A204.1 (cell line): ENCODE results near the gene EHMT1.

ENCODE experiments used
- FAIRE-seq: peaks from 2 replicates; lab custom pipeline; 2012; peaks lifted over from hg19 to GRCh38; lab: Jason Lieb, UNC

Gene EHMT1

GRCh38 chr9:137618105-137619067 is at the start of gene EHMT1:
Gene EHMT1 (plus strand): TSS chr9:137619005. CDS start chr9:137619029, 24 bp downstream.
- FAIRE-seq: no peak

GRCh38 chr9:137569609-137570203 is 49.1 kb upstream of the EHMT1 start:
- no peak for FAIRE-seq

- no peak for FAIRE-seq
Measured at GRCh38 chr9:137570566-137570965, 48.2 kb upstream of the EHMT1 start.

- FAIRE-seq: no peak
Measured at GRCh38 chr9:137574192-137574591, 44.6 kb upstream of the EHMT1 start.

GRCh38 chr9:137575364-137575715 is 43.5 kb upstream of the EHMT1 start:
- no peak for FAIRE-seq

GRCh38 chr9:137575716-137576411 is 42.9 kb upstream of the EHMT1 start:
- no peak for FAIRE-seq

GRCh38 chr9:137578518-137579258 is 40.1 kb upstream of the EHMT1 start, which contains the start of gene DPH7:
Gene DPH7 (minus strand): TSS chr9:137578925. CDS start chr9:137578777, 148 bp downstream.
- FAIRE-seq: no peak

- no peak for FAIRE-seq
Measured at GRCh38 chr9:137579259-137579604, 39.6 kb upstream of the EHMT1 start.

GRCh38 chr9:137580209-137580953 is 38.4 kb upstream of the EHMT1 start:
- no peak for FAIRE-seq

- no peak for FAIRE-seq
Measured at GRCh38 chr9:137580954-137581322, 37.9 kb upstream of the EHMT1 start.

GRCh38 chr9:137581361-137582285 is 37.2 kb upstream of the EHMT1 start:
- FAIRE-seq: no peak

- no peak for FAIRE-seq
Measured at GRCh38 chr9:137582286-137582860, 36.4 kb upstream of the EHMT1 start.

- FAIRE-seq: no peak
Measured at GRCh38 chr9:137583347-137583746, 35.5 kb upstream of the EHMT1 start.

GRCh38 chr9:137583957-137584356 is 34.8 kb upstream of the EHMT1 start:
- no peak for FAIRE-seq

- no peak for FAIRE-seq
Measured at GRCh38 chr9:137586854-137587253, 32.0 kb upstream of the EHMT1 start.

- FAIRE-seq: no peak
Measured at GRCh38 chr9:137588311-137588710, 30.5 kb upstream of the EHMT1 start.

GRCh38 chr9:137588891-137589290 is 29.9 kb upstream of the EHMT1 start:
- FAIRE-seq: no peak

GRCh38 chr9:137589441-137590122 is 29.2 kb upstream of the EHMT1 start:
- FAIRE-seq: no peak

- no peak for FAIRE-seq
Measured at GRCh38 chr9:137590123-137590468, 28.7 kb upstream of the EHMT1 start.
